Prostate gland (tissue), 2 donors: ENCODE results near the gene FAM124B. TPM values are rescaled to one million over a fixed set of nuclear protein-coding genes. Genes with fewer than 3 reads are reported as not detected.

Experiments used
- DNase-seq: peaks from one replicate; pipeline ENCODE4 v3.0.0-alpha.2; 2019; ENCODE audit warnings: low spot score
- H3K27ac ChIP-seq, 2 donors: fragments of 200-600 bp; sonication (generic); 2 replicates each; pipeline ENCODE4 v1.5.1; 2017 to 2019
- H3K27me3 ChIP-seq: fragments of 200-600 bp; sonication (generic); replicated peaks from 2 replicates; pipeline ENCODE4 v1.5.1; 2019; ENCODE audit not compliant: insufficient read depth
- H3K36me3 ChIP-seq, 2 donors: fragments of 200-600 bp; sonication (generic); 1 replicate in 1 of 2; 2 replicates in 1 of 2; pipeline versions ENCODE4 v1.5.1 to v1.8.1; 2017 to 2019
- H3K4me1 ChIP-seq: fragments of 200-600 bp; sonication (generic); replicated peaks from 2 replicates; pipeline ENCODE4 v1.5.1; 2019
- H3K4me3 ChIP-seq, 2 donors: fragments of 200-600 bp; sonication (generic); 2 replicates each; pipeline ENCODE4 v1.5.1; 2017 to 2019
- H3K9me3 ChIP-seq: fragments of 200-600 bp; sonication (generic); 2 replicates; pipeline ENCODE4 v1.5.1; 2017
- POLR2A ChIP-seq: fragments of 450-650 bp; IDR thresholded peaks from one replicate; pipeline ENCODE4 v1.6.1; 2016; ENCODE audit warnings: antibody characterized with exemption, mild to moderate bottlenecking
- POLR2AphosphoS5 ChIP-seq: sonication (generic); formaldehyde crosslinking; IDR thresholded peaks from one replicate; pipeline ENCODE4 v1.6.1; 2017; ENCODE audit warnings: antibody characterized with exemption
- WGBS: methylation state at CpG from one replicate; pipeline ENCODE4 v1.1.5; 2018; 5-methylcytosine and 5-hydroxymethylcytosine counted together
- intact Hi-C: fragments of 100-400 bp; cut with DNase I; formaldehyde crosslinking; loops from one replicate; pipeline ENCODE4 v1.14.2; 2022
- total RNA-seq, 2 donors: library from RNA; depleted of rRNA; stranded (reverse); fragments of >200 nt; gene quantifications; one replicate each; pipeline ENCODE4 v1.1.0, GENCODE V29; 2016
- TF ChIP-seq, protein P1 (sequence below), 4 experiments: fragments of 200-600 bp in 2 of 4; fragments of 450-650 bp in 2 of 4; sonication (generic) in 2 of 4; IDR thresholded peaks; 1 replicate in 3 of 4; 2 replicates in 1 of 4; pipeline ENCODE4 v1.5.1; 2016 to 2019; ENCODE audit warnings: antibody characterized with exemption in 4 of 4, mild to moderate bottlenecking in 2 of 4, moderate library complexity in 2 of 4

The FAM124B gene
- total RNA-seq, 2 donors from 2014 or later = 0.18 to 0.91 TPM

DNA sequence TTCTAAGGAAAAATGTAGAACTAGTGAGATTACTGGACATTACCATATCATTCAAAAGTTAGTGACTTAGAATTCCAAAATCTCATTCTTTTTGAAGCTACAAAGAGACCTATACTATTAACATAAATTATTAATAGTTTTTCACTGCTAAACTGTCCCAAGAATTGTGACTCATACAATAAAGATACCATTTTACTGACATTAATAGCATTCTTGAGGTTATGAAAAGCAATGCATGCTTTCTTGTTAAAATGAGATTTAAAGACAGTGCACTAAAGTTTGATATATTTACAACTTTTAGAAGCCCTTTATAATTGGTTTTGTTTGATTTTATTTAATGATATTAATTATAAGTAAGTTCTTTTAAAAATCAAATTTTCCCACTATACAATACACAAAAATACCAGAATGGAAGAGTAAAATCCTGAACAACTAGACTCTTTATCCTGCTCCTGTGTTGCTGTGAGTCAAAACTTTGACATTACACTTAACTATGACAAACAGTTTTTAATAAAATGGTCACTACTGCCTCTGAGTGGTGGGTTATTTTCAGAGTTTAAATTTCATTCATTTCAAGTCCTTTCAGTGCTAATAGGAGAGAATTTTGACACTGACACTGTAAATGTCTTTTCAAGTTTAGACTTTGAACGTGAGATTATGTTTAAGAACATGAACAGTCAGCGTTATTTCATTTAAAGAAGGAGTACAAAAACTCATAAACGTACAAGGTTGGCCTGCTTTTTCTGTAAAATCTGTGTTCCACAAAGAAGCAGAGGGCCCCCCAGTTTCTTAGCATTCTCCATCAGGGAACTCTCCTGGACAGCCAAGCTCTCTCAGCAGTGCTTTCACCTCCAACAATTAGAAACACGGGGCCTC is 54.5 kb downstream of the FAM124B start:
- H3K27ac ChIP-seq = no peak overlapping the region
- H3K36me3 ChIP-seq = no peaks in the 10 kb centered on the region
- no peak for DNase-seq
- no peaks in the 10 kb centered on the region for H3K9me3 ChIP-seq
- no peaks in the 10 kb centered on the region for H3K4me1 ChIP-seq
- intact Hi-C loops = no loop called here
- TF ChIP-seq, protein P1, sequence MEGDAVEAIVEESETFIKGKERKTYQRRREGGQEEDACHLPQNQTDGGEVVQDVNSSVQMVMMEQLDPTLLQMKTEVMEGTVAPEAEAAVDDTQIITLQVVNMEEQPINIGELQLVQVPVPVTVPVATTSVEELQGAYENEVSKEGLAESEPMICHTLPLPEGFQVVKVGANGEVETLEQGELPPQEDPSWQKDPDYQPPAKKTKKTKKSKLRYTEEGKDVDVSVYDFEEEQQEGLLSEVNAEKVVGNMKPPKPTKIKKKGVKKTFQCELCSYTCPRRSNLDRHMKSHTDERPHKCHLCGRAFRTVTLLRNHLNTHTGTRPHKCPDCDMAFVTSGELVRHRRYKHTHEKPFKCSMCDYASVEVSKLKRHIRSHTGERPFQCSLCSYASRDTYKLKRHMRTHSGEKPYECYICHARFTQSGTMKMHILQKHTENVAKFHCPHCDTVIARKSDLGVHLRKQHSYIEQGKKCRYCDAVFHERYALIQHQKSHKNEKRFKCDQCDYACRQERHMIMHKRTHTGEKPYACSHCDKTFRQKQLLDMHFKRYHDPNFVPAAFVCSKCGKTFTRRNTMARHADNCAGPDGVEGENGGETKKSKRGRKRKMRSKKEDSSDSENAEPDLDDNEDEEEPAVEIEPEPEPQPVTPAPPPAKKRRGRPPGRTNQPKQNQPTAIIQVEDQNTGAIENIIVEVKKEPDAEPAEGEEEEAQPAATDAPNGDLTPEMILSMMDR (IDR thresholded peaks at IDR 0.05) = no peak
- TF ChIP-seq POLR2A = no peak
- no peak for TF ChIP-seq POLR2AphosphoS5
- 82% methylated on average over 4 of the region's 4 CpGs for WGBS
- no peaks in the 10 kb centered on the region for H3K27me3 ChIP-seq
- no peak overlapping the region for H3K4me3 ChIP-seq

DNA sequence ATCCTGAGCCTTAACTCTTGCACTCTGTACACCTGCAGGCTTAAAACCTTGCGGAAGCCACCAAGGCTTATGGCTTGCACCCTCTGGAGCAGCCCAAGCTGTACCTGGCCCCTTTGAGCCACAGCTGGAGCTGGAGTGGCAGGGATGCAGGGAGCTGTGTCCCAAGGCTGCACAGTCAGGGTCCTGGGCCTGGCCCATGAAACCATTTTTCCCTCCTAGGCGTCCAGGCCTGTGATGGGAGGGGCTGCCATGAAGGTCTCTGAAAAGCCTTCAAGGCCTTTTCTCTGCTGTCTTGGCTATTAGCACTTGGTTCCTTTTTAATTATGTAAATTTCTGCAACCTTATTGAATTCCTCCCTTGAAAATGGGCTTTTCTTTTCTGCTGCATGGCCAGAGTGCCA is 56.4 kb downstream of the FAM124B start:
- intact Hi-C loops = no loop called here
- H3K4me3 ChIP-seq = no peak overlapping the region
- no peaks in the 10 kb centered on the region for H3K9me3 ChIP-seq
- no peak for TF ChIP-seq POLR2A
- TF ChIP-seq, protein P1 (IDR thresholded peaks at IDR 0.05) = no peak
- no peak for TF ChIP-seq POLR2AphosphoS5
- no peaks in the 10 kb centered on the region for H3K27me3 ChIP-seq
- no peaks in the 10 kb centered on the region for H3K4me1 ChIP-seq
- H3K27ac ChIP-seq = no peak overlapping the region
- DNase-seq = no peak
- 100% methylated on average over 2 of the region's 2 CpGs for WGBS
- H3K36me3 ChIP-seq = no peaks in the 10 kb centered on the region

DNA sequence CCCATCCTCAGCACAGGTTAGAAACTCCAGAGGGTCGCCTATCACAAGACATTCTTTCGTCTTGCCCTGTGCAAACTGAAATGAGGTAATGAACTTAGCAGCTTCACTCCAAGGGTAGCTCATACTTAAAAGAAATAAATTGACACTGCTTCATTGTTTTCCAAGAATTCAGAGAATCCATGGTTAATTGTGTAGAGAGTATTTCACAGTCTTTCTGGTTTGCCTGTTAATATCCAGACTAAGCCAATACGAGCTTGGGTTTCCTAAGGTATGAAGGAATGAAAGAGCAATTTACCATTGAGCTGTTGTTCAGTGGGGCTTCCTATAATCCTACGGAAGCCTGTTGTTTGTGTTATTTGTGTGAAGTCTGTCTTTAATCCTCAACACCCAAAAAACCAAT is 58.7 kb downstream of the FAM124B start:
- H3K4me1 ChIP-seq = no peaks in the 10 kb centered on the region
- no peaks in the 10 kb centered on the region for H3K36me3 ChIP-seq
- intact Hi-C loops = no loop called here
- no peak for DNase-seq
- no peaks in the 10 kb centered on the region for H3K27me3 ChIP-seq
- TF ChIP-seq, protein P1 (IDR thresholded peaks at IDR 0.05) = no peak
- TF ChIP-seq POLR2AphosphoS5 (no peak), POLR2A (no peak)
- H3K9me3 ChIP-seq = no peaks in the 10 kb centered on the region
- WGBS = 67% methylated on average over 4 of the region's 4 CpGs
- no peak overlapping the region for H3K4me3 ChIP-seq
- H3K27ac ChIP-seq = no peak overlapping the region

DNA sequence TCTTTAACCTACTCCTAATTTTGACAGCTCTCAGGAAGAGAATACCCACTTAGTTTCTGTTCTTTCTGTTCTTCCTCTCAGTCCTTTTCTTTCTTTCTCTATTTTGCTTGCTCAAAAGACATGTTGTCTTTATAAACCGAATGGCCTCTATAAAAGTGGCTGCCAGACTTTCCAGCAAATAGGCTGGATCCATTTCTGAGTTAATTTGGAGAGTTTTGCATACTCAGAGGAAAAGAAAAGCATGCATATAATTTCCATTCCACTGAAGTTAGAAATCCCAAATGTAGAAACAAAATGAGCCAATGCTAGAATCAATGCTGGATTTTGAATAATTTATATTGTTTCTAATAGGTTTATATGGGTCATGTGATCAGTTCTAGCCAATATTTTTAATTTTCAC is 65.9 kb downstream of the FAM124B start:
- no peak for DNase-seq
- Histone ChIP-seq H3K9me3 (no peaks in the 10 kb centered on the region), H3K36me3 (no peaks in the 10 kb centered on the region), H3K27me3 (no peaks in the 10 kb centered on the region), H3K4me3 (no peak overlapping the region), H3K27ac (no peak overlapping the region), H3K4me1 (no peaks in the 10 kb centered on the region)
- intact Hi-C loops = no loop called here
- 16% methylated on average over 1 of the region's 1 CpG for WGBS
- TF ChIP-seq POLR2AphosphoS5 (no peak), POLR2A (no peak)
- TF ChIP-seq, protein P1 (IDR thresholded peaks at IDR 0.05) = no peak

DNA sequence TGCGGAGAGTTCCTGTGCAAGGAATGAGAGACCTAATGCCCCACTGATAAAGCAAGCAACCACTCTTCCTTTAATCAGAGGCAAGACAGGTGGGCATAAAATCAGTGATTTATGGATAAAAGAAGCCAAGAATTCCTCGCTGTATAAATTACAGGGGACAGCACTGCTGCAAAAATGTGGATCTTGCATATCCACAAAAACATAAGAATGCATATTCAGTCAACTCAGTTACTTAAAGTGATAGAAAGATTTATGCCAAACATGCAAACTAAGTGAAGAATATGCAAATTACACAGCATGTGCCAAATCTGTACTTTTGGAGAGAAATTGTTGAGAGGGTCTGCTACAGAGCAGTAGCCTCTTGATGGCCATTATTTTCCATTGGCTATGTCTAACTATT is 67.2 kb downstream of the FAM124B start:
- no peaks in the 10 kb centered on the region for H3K4me1 ChIP-seq
- TF ChIP-seq POLR2A (no peak), POLR2AphosphoS5 (no peak)
- TF ChIP-seq, protein P1 (IDR thresholded peaks at IDR 0.05) = no peak
- no peaks in the 10 kb centered on the region for H3K9me3 ChIP-seq
- H3K4me3 ChIP-seq = no peak overlapping the region
- intact Hi-C loops = no loop called here
- no peak for DNase-seq
- H3K27me3 ChIP-seq = no peaks in the 10 kb centered on the region
- H3K27ac ChIP-seq = no peak overlapping the region
- H3K36me3 ChIP-seq = no peaks in the 10 kb centered on the region
- 60% methylated on average over 2 of the region's 2 CpGs for WGBS
